Body of pancreas (tissue), 4 donors: ENCODE measurements around the gene LEMD3. TPM values are rescaled to one million over a fixed set of nuclear protein-coding genes. Genes with fewer than 3 reads are reported as not detected.

Experiments used
- ATAC-seq: fragments of 150-250 bp; one replicate; pipeline ENCODE4 v1.9.1; 2016
- DNase-seq, 4 donors: peaks; one replicate each; pipeline ENCODE4 v3.0.0-alpha.2; 2019
- H3K27ac ChIP-seq, 4 donors: fragments of 200-600 bp; sonication (generic); 1 replicate in 3 of 4; 2 replicates in 1 of 4; pipeline versions ENCODE4 v1.5.1 to v1.6.1; 2016 to 2019; ENCODE audit warnings: mild to moderate bottlenecking in 1 of 4, mixed read lengths in 1 of 4, moderate library complexity in 1 of 4
- H3K27me3 ChIP-seq, 2 donors: fragments of 200-600 bp; sonication (generic); one replicate each; pipeline ENCODE4 v1.6.0; 2016; ENCODE audit warnings: mild to moderate bottlenecking in 1 of 2
- H3K36me3 ChIP-seq, 2 donors: fragments of 200-600 bp; sonication (generic); replicated peaks in 1 of 2; 2 replicates each; pipeline ENCODE4 v1.5.1; 2016; ENCODE audit warnings: low read depth in 2 of 2; ENCODE audit not compliant: insufficient read depth in 1 of 2
- H3K4me1 ChIP-seq: fragments of 200-600 bp; sonication (generic); one replicate; pipeline ENCODE4 v1.6.0; 2016
- H3K4me3 ChIP-seq, 2 donors: fragments of 200-600 bp; sonication (generic); 1 replicate in 1 of 2; 2 replicates in 1 of 2; pipeline ENCODE4 v1.5.1; 2016 to 2019
- H3K9me3 ChIP-seq, 3 donors: fragments of 200-600 bp; sonication (generic); 1 replicate in 2 of 3; 2 replicates in 1 of 3; pipeline ENCODE4 v1.5.1; 2016
- CTCF ChIP-seq, 7 experiments: fragments of 450-650 bp in 4 of 7; fragments of 200-600 bp in 3 of 7; sonication (generic) in 3 of 7; IDR thresholded peaks; one replicate each; pipeline ENCODE4 v1.5.1; 2016 to 2019; ENCODE audit warnings: antibody characterized with exemption in 7 of 7
- POLR2A ChIP-seq, 3 donors: fragments of 450-650 bp; IDR thresholded peaks; one replicate each; pipeline ENCODE4 v1.6.1; 2016; ENCODE audit warnings: antibody characterized with exemption in 3 of 3, mild to moderate bottlenecking in 2 of 3
- WGBS, 2 donors: methylation state at CpG; one replicate each; pipeline ENCODE4 v1.1.5; 2017; 5-methylcytosine and 5-hydroxymethylcytosine counted together
- intact Hi-C: fragments of 100-400 bp; cut with DNase I; formaldehyde crosslinking; loops from one replicate; pipeline ENCODE4 v1.15.1; 2023
- total RNA-seq, 2 donors: library from RNA; depleted of rRNA; stranded (reverse); fragments of >200 nt; gene quantifications; one replicate each; pipeline ENCODE4 v1.1.0, GENCODE V29; 2016

Gene LEMD3
- total RNA-seq, 2 donors from 2014 or later = 19.5 to 28.3 TPM

GRCh38 chr12:65187665-65188064 lies 18.3 kb downstream of the LEMD3 start:
- intact Hi-C loops = no loop called here
- no peak overlapping the region for H3K4me3 ChIP-seq
- H3K27me3 ChIP-seq = no peaks in the 10 kb centered on the region
- H3K36me3 ChIP-seq = no peaks in the 10 kb centered on the region
- ATAC-seq = no peak
- H3K9me3 ChIP-seq = no peaks in the 10 kb centered on the region
- H3K4me1 ChIP-seq = peaks cover 38% of the 10 kb centered on the region
- DNase-seq = no peak
- no peak overlapping the region for H3K27ac ChIP-seq
- no peak for TF ChIP-seq POLR2A (IDR thresholded peaks at IDR 0.05)
- TF ChIP-seq CTCF (IDR thresholded peaks at IDR 0.05) = no peak

- DNase-seq (no peak), ATAC-seq (no peak)
- no peaks in the 10 kb centered on the region for H3K27me3 ChIP-seq
- TF ChIP-seq POLR2A (IDR thresholded peaks at IDR 0.05) = no peak
- TF ChIP-seq CTCF (IDR thresholded peaks at IDR 0.05) = no peak
- H3K36me3 ChIP-seq = no peaks in the 10 kb centered on the region
- 72 to 79% methylated on average over 3 of the region's 3 CpGs for WGBS, 2 donors
- H3K9me3 ChIP-seq = no peaks in the 10 kb centered on the region
- no peak overlapping the region for H3K4me3 ChIP-seq
- H3K4me1 ChIP-seq = peaks cover 41% of the 10 kb centered on the region
- H3K27ac ChIP-seq = no peak overlapping the region
- intact Hi-C loops = no loop called here
These were observed 18.9 kb downstream of the LEMD3 start for GRCh38 chr12:65188179-65188701.

- H3K4me3 ChIP-seq = no peak overlapping the region
- ATAC-seq (no peak), DNase-seq (no peak)
- H3K9me3 ChIP-seq = no peaks in the 10 kb centered on the region
- intact Hi-C loops = no loop called here
- TF ChIP-seq POLR2A (IDR thresholded peaks at IDR 0.05) (no peak), CTCF (IDR thresholded peaks at IDR 0.05) (no peak)
- peaks cover 45% of the 10 kb centered on the region for H3K4me1 ChIP-seq
- WGBS, 2 donors = 77 to 79% methylated on average over 4 of the region's 4 CpGs
- H3K27ac ChIP-seq = no peak overlapping the region
- H3K36me3 ChIP-seq = no peaks in the 10 kb centered on the region
- H3K27me3 ChIP-seq = no peaks in the 10 kb centered on the region
These were observed 19.8 kb downstream of the LEMD3 start for GRCh38 chr12:65189028-65189718.

- H3K27ac ChIP-seq = no peak overlapping the region
- H3K36me3 ChIP-seq = no peaks in the 10 kb centered on the region
- no peaks in the 10 kb centered on the region for H3K9me3 ChIP-seq
- peaks cover 20% of the 10 kb centered on the region for H3K4me1 ChIP-seq
- intact Hi-C loops = no loop called here
- WGBS, 2 donors = 69 to 74% methylated on average over 9 of the region's 9 CpGs
- no peaks in the 10 kb centered on the region for H3K27me3 ChIP-seq
- ATAC-seq (no peak), DNase-seq (no peak)
- H3K4me3 ChIP-seq = no peak overlapping the region
- TF ChIP-seq CTCF (IDR thresholded peaks at IDR 0.05) (no peak), POLR2A (IDR thresholded peaks at IDR 0.05) (no peak)
These were observed 23.7 kb downstream of the LEMD3 start for GRCh38 chr12:65192963-65193516.

- no peak overlapping the region for H3K27ac ChIP-seq
- no peaks in the 10 kb centered on the region for H3K36me3 ChIP-seq
- H3K9me3 ChIP-seq = no peaks in the 10 kb centered on the region
- DNase-seq (no peak), ATAC-seq (no peak)
- 79 to 93% methylated on average over 4 of the region's 4 CpGs for WGBS, 2 donors
- no peaks in the 10 kb centered on the region for H3K27me3 ChIP-seq
- H3K4me3 ChIP-seq = no peak overlapping the region
- peaks cover 10% of the 10 kb centered on the region for H3K4me1 ChIP-seq
- intact Hi-C loops = no loop called here
- TF ChIP-seq POLR2A (IDR thresholded peaks at IDR 0.05) (no peak), CTCF (IDR thresholded peaks at IDR 0.05) (no peak)
These were observed 25.6 kb downstream of the LEMD3 start for GRCh38 chr12:65194949-65195348.
